Measurements from ENCODE around the gene OTOP3.

The OTOP3 gene

DNA sequence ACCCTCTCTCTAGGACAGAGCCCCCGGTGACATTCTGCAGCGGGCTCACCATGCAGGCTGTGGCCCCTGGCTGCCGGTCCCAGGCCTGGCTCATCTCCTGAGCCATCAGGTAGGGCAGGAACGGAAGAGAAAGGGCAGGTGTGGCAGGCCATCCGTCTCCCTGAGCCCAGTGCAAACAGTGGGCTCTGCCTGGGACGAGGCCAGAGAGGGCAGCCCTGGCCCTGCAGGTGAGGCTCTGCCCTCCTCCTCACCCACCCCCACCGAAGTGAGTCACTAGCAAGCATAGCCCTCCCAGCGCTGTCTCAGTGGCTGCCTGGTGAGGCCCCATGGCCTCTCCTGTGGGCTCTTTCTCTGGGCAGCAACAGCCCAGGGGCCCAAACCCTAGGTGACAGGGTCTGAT is 14.5 kb downstream of the OTOP3 start:
- H3K4me3 ChIP-seq (ENCODE audit: low read depth, low read length): no peak overlapping the region
- DNase-seq (ENCODE audit: low read depth): no peak
- TF ChIP-seq CTCF (IDR thresholded peaks at IDR 0.05; ENCODE audit: control insufficient read depth, extremely low read depth, insufficient read depth): no peak

DNA sequence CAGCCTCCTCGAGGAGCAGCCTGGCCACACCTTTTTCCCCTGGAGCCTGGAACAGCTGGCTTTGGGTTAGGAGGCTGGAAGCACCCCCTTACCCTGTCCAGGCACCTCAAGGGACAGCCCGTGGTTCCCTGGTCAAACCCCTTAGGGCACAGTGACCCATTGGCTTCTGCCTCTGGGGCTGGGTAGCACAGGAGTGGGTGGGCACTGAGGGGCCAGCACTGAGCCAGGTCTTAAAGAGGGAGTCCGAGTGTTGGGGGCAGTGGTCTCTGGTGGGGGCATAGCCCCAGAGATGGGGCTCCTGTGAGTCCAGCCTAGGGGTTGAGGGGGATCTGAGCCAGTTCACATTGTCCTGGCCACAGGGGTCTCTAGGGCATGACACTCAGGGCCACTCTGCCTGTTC is 15.4 kb downstream of the OTOP3 start:
- DNase-seq (ENCODE audit: low read depth): no peak
- no peak overlapping the region for H3K4me3 ChIP-seq (ENCODE audit: low read depth, low read length)
- TF ChIP-seq CTCF (IDR thresholded peaks at IDR 0.05; ENCODE audit: control insufficient read depth, extremely low read depth, insufficient read depth): no peak

- no peak for TF ChIP-seq CTCF (IDR thresholded peaks at IDR 0.05; ENCODE audit: control insufficient read depth, extremely low read depth, insufficient read depth)
- DNase-seq (ENCODE audit: low read depth): no peak
- no peak overlapping the region for H3K4me3 ChIP-seq (ENCODE audit: low read depth, low read length)
Measured at GRCh38 chr17:74951680-74952421, 16.2 kb downstream of the OTOP3 start.

DNA sequence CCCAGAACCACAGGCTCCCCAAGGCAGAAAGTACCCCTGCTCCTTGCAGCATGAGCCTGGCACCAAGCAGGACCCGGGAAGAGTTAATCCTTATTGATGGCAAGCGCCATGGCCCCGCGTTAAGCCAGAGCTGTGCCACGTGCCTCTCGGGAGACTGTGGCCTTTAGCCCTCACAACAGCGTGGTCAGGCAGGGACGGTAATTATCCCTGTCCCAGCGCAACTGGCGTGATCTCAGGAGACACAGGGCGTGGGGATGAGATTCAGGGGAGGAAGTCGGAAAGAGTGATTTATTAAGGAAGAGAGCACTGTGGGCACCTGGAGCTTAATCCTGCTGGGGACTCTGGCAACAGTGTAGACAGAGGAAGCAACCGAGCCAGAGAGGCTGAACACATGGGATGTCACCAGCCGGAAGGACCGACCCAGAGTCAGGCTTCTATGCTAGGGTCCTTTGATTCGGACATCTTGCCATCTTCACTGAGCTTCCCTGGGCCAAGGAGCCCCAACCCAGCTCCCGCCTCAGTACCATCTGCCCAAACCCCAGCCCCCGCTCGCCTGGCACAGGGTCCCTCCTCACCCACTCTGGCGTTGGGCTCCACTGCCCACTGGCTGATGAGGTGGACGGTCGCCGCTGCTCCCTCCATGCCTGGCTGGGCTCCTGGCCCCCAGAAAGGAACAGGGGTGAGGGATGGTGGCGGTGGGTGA is 16.9 kb downstream of the OTOP3 start:
- no peak for TF ChIP-seq CTCF (IDR thresholded peaks at IDR 0.05; ENCODE audit: control insufficient read depth, extremely low read depth, insufficient read depth)
- no peak overlapping the region for H3K4me3 ChIP-seq (ENCODE audit: low read depth, low read length)

GRCh38 chr17:74953134-74953687 is 17.5 kb downstream of the OTOP3 start:
- TF ChIP-seq CTCF (IDR thresholded peaks at IDR 0.05; ENCODE audit: control insufficient read depth, extremely low read depth, insufficient read depth): no peak
- DNase-seq (ENCODE audit: low read depth): no peak
- H3K4me3 ChIP-seq (ENCODE audit: low read depth, low read length): no peak overlapping the region

More for the DNA sequence above, 16.9 kb downstream of the OTOP3 start:
- no peak for DNase-seq (ENCODE audit: low read depth)

DNA sequence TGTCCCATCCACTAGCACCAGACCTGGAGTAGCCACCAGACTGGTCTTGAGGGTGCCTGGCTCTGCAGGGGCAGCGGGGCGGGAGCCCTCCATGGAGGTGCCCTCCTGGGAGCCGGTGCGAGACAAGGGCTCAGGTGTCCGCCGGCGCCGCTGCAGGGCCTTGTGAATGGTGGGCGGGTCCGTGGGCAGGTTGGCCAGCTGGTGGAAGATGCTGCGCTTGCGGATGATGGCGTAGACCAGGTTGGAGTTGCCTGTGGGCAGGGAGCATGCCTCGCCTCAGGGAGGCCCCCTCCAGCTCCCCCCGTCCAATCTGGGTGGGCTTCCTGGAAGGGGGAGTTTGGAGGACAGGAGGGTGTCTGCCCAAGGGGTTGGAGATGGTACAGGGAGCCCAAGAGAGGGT is 18.4 kb downstream of the OTOP3 start:
- no peak overlapping the region for H3K4me3 ChIP-seq (ENCODE audit: low read depth, low read length)
- no peak for DNase-seq (ENCODE audit: low read depth)
- TF ChIP-seq CTCF (IDR thresholded peaks at IDR 0.05; ENCODE audit: control insufficient read depth, extremely low read depth, insufficient read depth): no peak
